HG03439 (cell line): ENCODE measurements around the gene GNAZ.
"Not testable (repeated sequence)": the region's sequence is repeated elsewhere in the genome, so short reads cannot be mapped to it uniquely, and the experiment has no call there.

Experiments used
- ATAC-seq: cut with Tn5 transposase; IDR thresholded peaks from one replicate; pipeline ENCODE4 v1.9.1; 2021; ENCODE audit warnings: mild to moderate bottlenecking, moderate library complexity; ENCODE audit not compliant: unreplicated experiment

Gene GNAZ

GRCh38 chr22:23042179-23042578, 28.1 kb upstream of the GNAZ start:
- ATAC-seq: no peak

GRCh38 chr22:23044570-23044969, 25.7 kb upstream of the GNAZ start:
- ATAC-seq: no peak

GRCh38 chr22:23045461-23045860, 24.9 kb upstream of the GNAZ start:
- no peak for ATAC-seq

- ATAC-seq: no peak
Observed at GRCh38 chr22:23047265-23047664, 23.1 kb upstream of the GNAZ start.

GRCh38 chr22:23047742-23048141, 22.6 kb upstream of the GNAZ start:
- ATAC-seq: no peak

- ATAC-seq: not testable (repeated sequence)
Observed at GRCh38 chr22:23050546-23050945, 19.8 kb upstream of the GNAZ start.

- ATAC-seq: no peak
Observed at GRCh38 chr22:23053051-23053707, 17.1 kb upstream of the GNAZ start.

GRCh38 chr22:23053912-23054530, 16.3 kb upstream of the GNAZ start:
- ATAC-seq: no peak

GRCh38 chr22:23054531-23055257, 15.6 kb upstream of the GNAZ start:
- peak; percentile 87 for ATAC-seq

- no peak for ATAC-seq
Observed at GRCh38 chr22:23055449-23056179, 14.7 kb upstream of the GNAZ start.

GRCh38 chr22:23057331-23057730, 13.0 kb upstream of the GNAZ start:
- no peak for ATAC-seq

- no peak for ATAC-seq
Observed at GRCh38 chr22:23058063-23058462, 12.3 kb upstream of the GNAZ start.

- no peak for ATAC-seq
Observed at GRCh38 chr22:23058481-23059283, 11.6 kb upstream of the GNAZ start.

GRCh38 chr22:23059284-23059948, 10.9 kb upstream of the GNAZ start:
- no peak for ATAC-seq

- ATAC-seq: no peak
Observed at GRCh38 chr22:23060612-23061400, 9.5 kb upstream of the GNAZ start.

- no peak for ATAC-seq
Observed at GRCh38 chr22:23061471-23062280, 8.6 kb upstream of the GNAZ start.

GRCh38 chr22:23062616-23063538, 7.4 kb upstream of the GNAZ start:
- no peak for ATAC-seq
